Renal cortical epithelial cell (primary cell): ENCODE measurements around the gene CDKL1. TPM values are rescaled to one million over a fixed set of nuclear protein-coding genes. Genes with fewer than 3 reads are reported as not detected.

ENCODE experiments used
- total RNA-seq: library from RNA; depleted of rRNA; stranded (reverse); fragments of >200 nt; gene quantifications from 2 replicates; pipeline ENCODE4 v1.2.3, GENCODE V29; 2014

Gene CDKL1
- total RNA-seq, 1 donor from 2014 or later = 40.3 TPM

Other genes with a start within 250 kb of the CDKL1 start
- gene SOS2, start 165.3 kb downstream of the CDKL1 start, total RNA-seq = 25.0 and 49.7 TPM in 2 replicates
- 7.3 and 13.6 TPM in 2 replicates for gene L2HGDH, start 84.7 kb downstream of the CDKL1 start, total RNA-seq
- gene DMAC2L, start 84.6 kb downstream of the CDKL1 start, total RNA-seq = 6.1 and 10.6 TPM in 2 replicates
- 42.4 and 69.9 TPM in 2 replicates for gene MAP4K5, start 135.7 kb upstream of the CDKL1 start, total RNA-seq
- 3.7 and 10.8 TPM in 2 replicates for gene ATL1, start 163.3 kb upstream of the CDKL1 start, total RNA-seq